ENCODE data around the gene KRTAP3-2. TPM values are rescaled to one million over a fixed set of nuclear protein-coding genes. Genes with fewer than 3 reads are reported as not detected.

KRTAP3-2 gene
- 0.16 to 0.35 TPM (median 0.30 TPM) in 3 of 5 replicates, not detected in the others for total RNA-seq (2022; extraction: Qiagen RNA extraction; ENCODE audit: low read depth)

DNA sequence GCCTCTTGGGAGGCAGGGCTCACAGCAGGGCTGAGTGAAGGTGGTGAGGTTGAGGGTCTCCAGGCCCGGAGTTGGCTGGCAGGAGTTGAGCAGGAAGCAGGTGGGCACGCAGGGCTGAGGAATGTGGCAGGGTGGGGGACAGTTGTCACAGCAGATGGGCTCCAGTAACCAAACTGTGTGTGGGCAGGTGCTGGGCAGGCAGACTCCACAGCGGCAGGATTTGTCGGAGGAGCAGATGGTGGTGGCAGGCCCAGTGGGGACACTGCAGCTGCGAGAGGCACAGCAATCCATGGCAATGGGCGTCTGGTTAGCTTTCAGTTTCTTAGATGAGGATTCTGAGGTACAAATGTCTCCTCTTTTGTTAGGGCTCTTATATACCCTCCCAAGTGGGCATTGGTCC is at the start of gene KRTAP3-2:
Gene KRTAP3-2 (minus strand): TSS at position 344 of the 400 bp plus-strand sequence. CDS start 53 bp downstream, at position 291.

DNA sequence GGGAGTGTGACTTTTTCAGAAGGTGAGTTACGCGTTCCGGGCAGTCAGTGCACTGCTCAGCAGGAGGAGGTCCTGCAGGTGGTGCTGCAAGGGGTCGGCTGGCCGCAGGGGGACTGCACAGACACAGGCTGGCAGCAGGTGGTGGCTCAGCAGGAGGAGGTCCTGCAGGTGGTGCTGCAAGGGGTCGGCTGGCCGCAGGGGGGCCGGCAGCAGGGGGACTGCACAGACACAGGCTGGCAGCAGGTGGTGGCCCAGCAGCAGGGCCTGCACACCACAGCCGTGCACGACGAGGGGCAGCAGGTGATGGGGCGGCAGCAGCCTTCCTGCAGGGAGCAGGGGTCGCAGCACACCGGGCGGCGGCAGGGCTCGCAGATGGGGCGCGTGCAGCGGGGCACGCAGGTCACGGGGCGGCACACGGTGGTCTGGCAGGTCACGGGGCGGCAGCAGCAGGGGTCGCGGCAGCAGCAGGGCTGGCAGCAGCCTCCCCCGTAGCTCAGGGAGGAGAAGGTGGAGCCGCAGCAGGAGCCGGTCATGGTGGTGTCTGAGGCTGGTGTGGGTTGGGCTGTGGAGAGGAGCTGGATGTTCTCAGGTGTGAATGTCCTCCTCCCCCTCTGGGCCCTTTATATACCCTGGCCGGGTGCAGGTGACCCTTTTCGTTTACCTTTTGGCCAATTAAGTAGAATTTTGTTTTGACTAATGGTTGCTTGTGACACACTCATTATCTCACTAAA is 47.2 kb upstream of the KRTAP3-2 start, which contains the start of gene KRTAP2-1:
Gene KRTAP2-1 (minus strand): TSS at position 582 of the 731 bp plus-strand sequence. CDS start 49 bp downstream, at position 533.

GRCh38 chr17:41040783-41041571 is 41.3 kb upstream of the KRTAP3-2 start, which contains the start of gene KRTAP1-1:
Gene KRTAP1-1 (minus strand): TSS chr17:41041450. CDS start chr17:41041397, 53 bp downstream.

DNA sequence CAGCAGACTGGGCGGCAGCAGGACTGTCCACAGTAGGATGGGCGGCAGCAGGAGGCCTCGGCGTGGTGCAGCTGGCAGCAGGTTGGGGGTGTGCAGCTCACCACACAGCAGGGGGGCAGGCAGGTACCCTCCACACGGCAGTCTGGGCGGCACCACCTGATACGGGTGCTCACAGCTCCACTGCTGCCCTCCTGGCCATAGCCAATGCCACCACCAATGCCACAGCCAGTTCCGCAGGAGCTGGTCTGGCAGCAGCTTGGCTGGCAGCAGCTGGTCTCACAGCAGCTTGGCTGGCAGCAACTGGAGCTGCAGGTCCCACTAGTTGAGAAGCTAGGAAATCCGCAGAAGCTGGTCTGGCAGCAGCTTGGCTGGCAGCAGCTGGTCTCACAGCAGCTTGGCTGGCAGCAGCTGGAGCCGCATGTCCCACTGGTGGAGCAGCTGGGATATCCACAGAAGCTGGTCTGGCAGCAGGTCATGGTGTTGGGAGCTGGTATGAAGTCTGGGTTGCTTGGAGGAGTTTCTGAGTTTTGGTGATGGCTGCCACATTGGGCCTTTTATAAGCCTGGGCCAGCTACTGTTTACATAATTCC is 34.7 kb upstream of the KRTAP3-2 start, which contains the start of gene KRTAP1-3:
Gene KRTAP1-3 (minus strand): TSS at position 529 of the 590 bp plus-strand sequence. CDS start 53 bp downstream, at position 476.

GRCh38 chr17:41029633-41030245 is 30.0 kb upstream of the KRTAP3-2 start, which contains the start of gene KRTAP1-4:
Gene KRTAP1-4 (minus strand): TSS chr17:41030195. CDS start chr17:41030078, 117 bp downstream.

GRCh38 chr17:41026715-41027471 is 27.2 kb upstream of the KRTAP3-2 start, which contains the start of gene KRTAP1-5:
Gene KRTAP1-5 (minus strand): TSS chr17:41027208. CDS start chr17:41027155, 53 bp downstream.

GRCh38 chr17:41008811-41009210 is 9.1 kb upstream of the KRTAP3-2 start, which contains the start of gene KRTAP3-1:
Gene KRTAP3-1 (minus strand): TSS chr17:41009128. CDS start chr17:41009074, 54 bp downstream.

GRCh38 chr17:40993839-40994238 is 5.9 kb downstream of the KRTAP3-2 start, which contains the start of gene KRTAP3-3:
Gene KRTAP3-3 (minus strand): TSS chr17:40994164. CDS start chr17:40994097, 67 bp downstream.

GRCh38 chr17:40984226-40984625 is 15.5 kb downstream of the KRTAP3-2 start, which contains the start of gene KRT40:
Gene KRT40 (minus strand): TSS chr17:40984326. CDS start chr17:40984273, 53 bp downstream.

GRCh38 chr17:40966848-40967247 is 32.9 kb downstream of the KRTAP3-2 start, which contains the start of gene KRT39:
Gene KRT39 (minus strand): TSS chr17:40966948. CDS start chr17:40966856, 92 bp downstream.

Other genes with a start within 250 kb of the KRTAP3-2 start
- not detected in 5 replicates for gene KRT25, start 244.6 kb downstream of the KRTAP3-2 start, total RNA-seq (2022; extraction: Qiagen RNA extraction; ENCODE audit: low read depth)
- gene KRT26, start 227.7 kb downstream of the KRTAP3-2 start, total RNA-seq (2022; extraction: Qiagen RNA extraction; ENCODE audit: low read depth), result not detected in 5 replicates
- gene KRT27, start 217.4 kb downstream of the KRTAP3-2 start, total RNA-seq (2022; extraction: Qiagen RNA extraction; ENCODE audit: low read depth), result not detected in 5 replicates
- gene KRT28, start 199.9 kb downstream of the KRTAP3-2 start, total RNA-seq (2022; extraction: Qiagen RNA extraction; ENCODE audit: low read depth), result not detected in 5 replicates
- gene KRT10, start 177.3 kb downstream of the KRTAP3-2 start, total RNA-seq (2022; extraction: Qiagen RNA extraction; ENCODE audit: low read depth), result 83.2 to 124 TPM (median 115 TPM) in 5 replicates
- 0.08 TPM in 1 of 5 replicates, not detected in the others for gene KRT12, start 132.7 kb downstream of the KRTAP3-2 start, total RNA-seq (2022; extraction: Qiagen RNA extraction; ENCODE audit: low read depth)
- gene KRT20, start 114.7 kb downstream of the KRTAP3-2 start, total RNA-seq (2022; extraction: Qiagen RNA extraction; ENCODE audit: low read depth), result 0.17 to 0.52 TPM (median 0.26 TPM) in 5 replicates
- gene KRT23, start 62.3 kb downstream of the KRTAP3-2 start, total RNA-seq (2022; extraction: Qiagen RNA extraction; ENCODE audit: low read depth), result 0.08 TPM in 1 of 5 replicates, not detected in the others
- not detected in 5 replicates for gene KRT39, start 33.0 kb downstream of the KRTAP3-2 start, total RNA-seq (2022; extraction: Qiagen RNA extraction; ENCODE audit: low read depth)
- not detected in 5 replicates for gene KRT40, start 15.6 kb downstream of the KRTAP3-2 start, total RNA-seq (2022; extraction: Qiagen RNA extraction; ENCODE audit: low read depth)
- not detected in 5 replicates for gene KRTAP3-3, start 5.7 kb downstream of the KRTAP3-2 start, total RNA-seq (2022; extraction: Qiagen RNA extraction; ENCODE audit: low read depth)
- not detected in 5 replicates for gene KRTAP3-1, start 9.2 kb upstream of the KRTAP3-2 start, total RNA-seq (2022; extraction: Qiagen RNA extraction; ENCODE audit: low read depth)
- 0.12 TPM in 1 of 5 replicates, not detected in the others for gene KRTAP1-5, start 27.3 kb upstream of the KRTAP3-2 start, total RNA-seq (2022; extraction: Qiagen RNA extraction; ENCODE audit: low read depth)
- not detected in 5 replicates for gene KRTAP1-4, start 30.3 kb upstream of the KRTAP3-2 start, total RNA-seq (2022; extraction: Qiagen RNA extraction; ENCODE audit: low read depth)
- not detected in 5 replicates for gene KRTAP1-3, start 35.0 kb upstream of the KRTAP3-2 start, total RNA-seq (2022; extraction: Qiagen RNA extraction; ENCODE audit: low read depth)
- not detected in 5 replicates for gene KRTAP1-1, start 41.5 kb upstream of the KRTAP3-2 start, total RNA-seq (2022; extraction: Qiagen RNA extraction; ENCODE audit: low read depth)
- not detected in 5 replicates for gene KRTAP2-1, start 47.4 kb upstream of the KRTAP3-2 start, total RNA-seq (2022; extraction: Qiagen RNA extraction; ENCODE audit: low read depth)
- gene KRTAP2-2, start 55.3 kb upstream of the KRTAP3-2 start, total RNA-seq (2022; extraction: Qiagen RNA extraction; ENCODE audit: low read depth), result not detected in 5 replicates
- 0.08 TPM in 1 of 5 replicates, not detected in the others for gene KRTAP2-3, start 60.2 kb upstream of the KRTAP3-2 start, total RNA-seq (2022; extraction: Qiagen RNA extraction; ENCODE audit: low read depth)
- gene KRTAP2-4, start 66.0 kb upstream of the KRTAP3-2 start, total RNA-seq (2022; extraction: Qiagen RNA extraction; ENCODE audit: low read depth), result not detected in 5 replicates
- not detected in 5 replicates for gene KRTAP4-7, start 84.2 kb upstream of the KRTAP3-2 start, total RNA-seq (2022; extraction: Qiagen RNA extraction; ENCODE audit: low read depth)
- 0.05 to 0.12 TPM in 2 of 5 replicates, not detected in the others for gene KRTAP4-8, start 98.2 kb upstream of the KRTAP3-2 start, total RNA-seq (2022; extraction: Qiagen RNA extraction; ENCODE audit: low read depth)
- not detected in 5 replicates for gene KRTAP4-16, start 102.3 kb upstream of the KRTAP3-2 start, total RNA-seq (2022; extraction: Qiagen RNA extraction; ENCODE audit: low read depth)
- not detected in 5 replicates for gene KRTAP4-9, start 105.5 kb upstream of the KRTAP3-2 start, total RNA-seq (2022; extraction: Qiagen RNA extraction; ENCODE audit: low read depth)
- gene KRTAP4-11, start 118.5 kb upstream of the KRTAP3-2 start, total RNA-seq (2022; extraction: Qiagen RNA extraction; ENCODE audit: low read depth), result not detected in 5 replicates
- gene KRTAP4-12, start 124.3 kb upstream of the KRTAP3-2 start, total RNA-seq (2022; extraction: Qiagen RNA extraction; ENCODE audit: low read depth), result not detected in 5 replicates
- not detected in 5 replicates for gene KRTAP4-6, start 140.6 kb upstream of the KRTAP3-2 start, total RNA-seq (2022; extraction: Qiagen RNA extraction; ENCODE audit: low read depth)
- not detected in 5 replicates for gene KRTAP4-5, start 149.9 kb upstream of the KRTAP3-2 start, total RNA-seq (2022; extraction: Qiagen RNA extraction; ENCODE audit: low read depth)
- gene KRTAP4-4, start 160.8 kb upstream of the KRTAP3-2 start, total RNA-seq (2022; extraction: Qiagen RNA extraction; ENCODE audit: low read depth), result not detected in 5 replicates
- not detected in 5 replicates for gene KRTAP4-3, start 168.3 kb upstream of the KRTAP3-2 start, total RNA-seq (2022; extraction: Qiagen RNA extraction; ENCODE audit: low read depth)
- gene KRTAP4-2, start 178.3 kb upstream of the KRTAP3-2 start, total RNA-seq (2022; extraction: Qiagen RNA extraction; ENCODE audit: low read depth), result not detected in 5 replicates
- gene KRTAP4-1, start 185.0 kb upstream of the KRTAP3-2 start, total RNA-seq (2022; extraction: Qiagen RNA extraction; ENCODE audit: low read depth), result 0.07 to 0.56 TPM (median 0.26 TPM) in 4 of 5 replicates, not detected in the other
- not detected in 5 replicates for gene KRTAP9-1, start 190.0 kb upstream of the KRTAP3-2 start, total RNA-seq (2022; extraction: Qiagen RNA extraction; ENCODE audit: low read depth)
- gene KRTAP9-2, start 226.7 kb upstream of the KRTAP3-2 start, total RNA-seq (2022; extraction: Qiagen RNA extraction; ENCODE audit: low read depth), result not detected in 5 replicates
- gene KRTAP9-3, start 232.5 kb upstream of the KRTAP3-2 start, total RNA-seq (2022; extraction: Qiagen RNA extraction; ENCODE audit: low read depth), result not detected in 5 replicates
- gene KRTAP9-8, start 238.1 kb upstream of the KRTAP3-2 start, total RNA-seq (2022; extraction: Qiagen RNA extraction; ENCODE audit: low read depth), result not detected in 5 replicates
- not detected in 5 replicates for gene KRTAP9-4, start 249.8 kb upstream of the KRTAP3-2 start, total RNA-seq (2022; extraction: Qiagen RNA extraction; ENCODE audit: low read depth)